Activated CD8-positive, alpha-beta memory T cell treated with anti-CD3 and anti-CD28 coated beads, Interleukin-2, amount 10 ng/mL, durations not matched to agents 7 days and 5 days (primary cell): ENCODE results near the gene SAMD9. TPM values are rescaled to one million over a fixed set of nuclear protein-coding genes. Genes with fewer than 3 reads are reported as not detected.

Source experiments
- ATAC-seq: fragments of 150-1000 bp; cut with Tn5 transposase; one replicate; pipeline ENCODE4 v1.10.0; 2021; ENCODE audit warnings: moderate library complexity
- CTCF ChIA-PET: fragments of 350-600 bp; sonication (Branson Sonifier 250); formaldehyde crosslinking; loops from one replicate; lab custom pipeline; 2021; ENCODE audit warnings: antibody characterized with exemption; lab: Charles Lee
- DNase-seq: peaks from one replicate; pipeline ENCODE4 v3.0.0-alpha.2; 2020
- H3K27ac Mint-ChIP-seq: one replicate; pipeline ENCODE4 v1.8.0; 2021; ENCODE audit warnings: mild to moderate bottlenecking, mixed read lengths
- H3K27me3 Mint-ChIP-seq: one replicate; pipeline ENCODE4 v1.8.0; 2021; ENCODE audit warnings: mixed read lengths
- H3K36me3 Mint-ChIP-seq: one replicate; pipeline ENCODE4 v1.8.0; 2021; ENCODE audit warnings: mild to moderate bottlenecking, mixed read lengths
- H3K4me1 Mint-ChIP-seq: one replicate; pipeline ENCODE4 v1.8.0; 2021; ENCODE audit warnings: mixed read lengths
- H3K4me3 Mint-ChIP-seq: one replicate; pipeline ENCODE4 v1.8.0; 2021; ENCODE audit warnings: mild to moderate bottlenecking, moderate library complexity, mixed read lengths
- H3K9me3 Mint-ChIP-seq: one replicate; pipeline ENCODE4 v1.8.0; 2022; ENCODE audit warnings: low read depth, mixed read lengths
- total RNA-seq, 2 experiments: library from RNA; stranded (reverse); gene quantifications; one replicate each; pipeline ENCODE4 v1.2.3, GENCODE V29; 2021

SAMD9 gene
- total RNA-seq, 2 experiments from 2014 or later = 60.1 to 85.6 TPM

DNA sequence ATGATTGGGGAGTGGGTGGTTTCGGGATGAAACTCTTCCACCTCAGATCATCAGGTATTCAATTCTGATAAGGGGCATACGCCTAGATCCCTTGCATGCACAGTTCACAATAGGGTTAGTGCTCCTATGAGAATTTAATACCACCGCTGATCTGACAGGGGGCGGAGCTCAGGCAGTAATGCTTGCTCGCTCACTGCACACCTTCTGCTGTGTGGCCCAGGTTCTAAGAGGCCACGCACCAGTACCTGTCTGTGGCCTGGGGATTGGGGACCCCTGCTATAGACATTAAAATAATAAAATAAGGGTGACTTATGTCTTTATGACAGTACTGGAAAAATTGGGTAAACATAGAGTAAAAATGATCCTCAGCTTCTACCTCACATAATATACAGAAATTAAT, 66.1 kb downstream of the SAMD9 start:
- ATAC-seq = no peak
- no peaks in the 10 kb centered on the region for H3K9me3 Mint-ChIP-seq
- H3K4me3 Mint-ChIP-seq = no peak overlapping the region
- DNase-seq = no peak
- H3K27ac Mint-ChIP-seq = no peak overlapping the region
- CTCF ChIA-PET = no interaction called here
- no peaks in the 10 kb centered on the region for H3K27me3 Mint-ChIP-seq
- peaks cover 20% of the 10 kb centered on the region for H3K4me1 Mint-ChIP-seq
- H3K36me3 Mint-ChIP-seq = no peaks in the 10 kb centered on the region

Other genes with a start within 250 kb of the SAMD9 start
- 100 to 1,000 TPM; 119 to 181 TPM for gene SAMD9L, start 30.4 kb upstream of the SAMD9 start, total RNA-seq
- gene HEPACAM2, start 108.5 kb upstream of the SAMD9 start, total RNA-seq = not detected
- 10 to 100 TPM; 17.8 to 20.8 TPM for gene VPS50, start 114.4 kb upstream of the SAMD9 start, total RNA-seq